Type B pancreatic cell (in vitro differentiated cells): ENCODE data around the gene GDE1. TPM values are rescaled to one million over a fixed set of nuclear protein-coding genes. Genes with fewer than 3 reads are reported as not detected.

Experiments used
- DNase-seq: peaks from one replicate; pipeline ENCODE4 v3.0.0; 2021; ENCODE audit warnings: mixed read lengths; ENCODE audit not compliant: unreplicated experiment; ENCODE audit errors: extremely low spot score
- H3K27ac Mint-ChIP-seq: 2 replicates; pipeline ENCODE4 v1.8.0; 2021; ENCODE audit warnings: mild to moderate bottlenecking, mixed read lengths
- H3K27me3 Mint-ChIP-seq: 2 replicates; pipeline ENCODE4 v1.8.0; 2021; ENCODE audit warnings: mixed read lengths
- H3K36me3 Mint-ChIP-seq: 2 replicates; pipeline ENCODE4 v1.8.0; 2021; ENCODE audit warnings: mixed read lengths
- H3K4me1 Mint-ChIP-seq: one replicate; pipeline ENCODE4 v1.8.0; 2021; ENCODE audit warnings: mixed read lengths; ENCODE audit not compliant: unreplicated experiment
- H3K4me3 Mint-ChIP-seq: 2 replicates; pipeline ENCODE4 v1.8.0; 2021; ENCODE audit warnings: mild to moderate bottlenecking, mixed read lengths
- H3K9me3 Mint-ChIP-seq: 2 replicates; pipeline ENCODE4 v1.8.0; 2021; ENCODE audit warnings: mixed read lengths
- total RNA-seq: library from RNA; stranded (reverse); gene quantifications from 2 replicates; pipeline ENCODE4 v1.2.1, GENCODE V29; 2021; ENCODE audit warnings: low replicate concordance
- TF ChIP-seq, protein P1 (sequence below): fragments of 200-600 bp; sonication (generic); conservative IDR thresholded peaks from 2 replicates; pipeline ENCODE4 v1.5.0; 2021; ENCODE audit warnings: antibody characterized with exemption, mild to moderate bottlenecking

GDE1 gene
- total RNA-seq, 1 donor from 2014 or later = 66.7 TPM

- TF ChIP-seq, protein P1, sequence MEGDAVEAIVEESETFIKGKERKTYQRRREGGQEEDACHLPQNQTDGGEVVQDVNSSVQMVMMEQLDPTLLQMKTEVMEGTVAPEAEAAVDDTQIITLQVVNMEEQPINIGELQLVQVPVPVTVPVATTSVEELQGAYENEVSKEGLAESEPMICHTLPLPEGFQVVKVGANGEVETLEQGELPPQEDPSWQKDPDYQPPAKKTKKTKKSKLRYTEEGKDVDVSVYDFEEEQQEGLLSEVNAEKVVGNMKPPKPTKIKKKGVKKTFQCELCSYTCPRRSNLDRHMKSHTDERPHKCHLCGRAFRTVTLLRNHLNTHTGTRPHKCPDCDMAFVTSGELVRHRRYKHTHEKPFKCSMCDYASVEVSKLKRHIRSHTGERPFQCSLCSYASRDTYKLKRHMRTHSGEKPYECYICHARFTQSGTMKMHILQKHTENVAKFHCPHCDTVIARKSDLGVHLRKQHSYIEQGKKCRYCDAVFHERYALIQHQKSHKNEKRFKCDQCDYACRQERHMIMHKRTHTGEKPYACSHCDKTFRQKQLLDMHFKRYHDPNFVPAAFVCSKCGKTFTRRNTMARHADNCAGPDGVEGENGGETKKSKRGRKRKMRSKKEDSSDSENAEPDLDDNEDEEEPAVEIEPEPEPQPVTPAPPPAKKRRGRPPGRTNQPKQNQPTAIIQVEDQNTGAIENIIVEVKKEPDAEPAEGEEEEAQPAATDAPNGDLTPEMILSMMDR = no peak
- Mint-ChIP-seq H3K27me3 (no peaks in the 10 kb centered on the region), H3K4me3 (no peak overlapping the region), H3K9me3 (peaks cover 5% of the 10 kb centered on the region), H3K4me1 (no peaks in the 10 kb centered on the region), H3K36me3 (no peaks in the 10 kb centered on the region), H3K27ac (no peak overlapping the region)
- no peak for DNase-seq
These were observed 49.4 kb downstream of the GDE1 start for GRCh38 chr16:19472482-19472881.

DNA sequence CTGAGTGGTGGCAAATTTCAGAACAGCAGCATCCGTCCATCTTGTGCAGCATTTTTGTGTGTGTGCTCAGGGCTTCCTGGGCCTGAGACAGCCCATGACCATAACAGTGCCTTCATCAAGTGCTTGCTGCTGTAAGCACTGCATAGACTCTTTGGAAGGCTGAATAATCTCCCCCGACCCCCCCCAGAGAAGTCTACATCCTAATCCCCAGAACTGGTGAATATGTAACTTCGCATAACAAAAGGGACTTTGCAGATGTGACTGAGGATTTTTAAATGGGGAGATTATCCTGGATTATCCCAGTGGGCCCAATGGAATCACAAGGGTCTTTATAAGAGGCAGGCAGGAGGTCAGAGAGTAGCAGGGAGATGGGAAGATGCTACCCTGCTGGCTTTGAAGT is 53.6 kb downstream of the GDE1 start:
- no peak overlapping the region for H3K4me3 Mint-ChIP-seq
- no peaks in the 10 kb centered on the region for H3K27me3 Mint-ChIP-seq
- H3K4me1 Mint-ChIP-seq = no peaks in the 10 kb centered on the region
- peaks cover 5% of the 10 kb centered on the region for H3K9me3 Mint-ChIP-seq
- no peaks in the 10 kb centered on the region for H3K36me3 Mint-ChIP-seq
- TF ChIP-seq, protein P1 = no peak
- no peak overlapping the region for H3K27ac Mint-ChIP-seq
- DNase-seq = no peak

DNA sequence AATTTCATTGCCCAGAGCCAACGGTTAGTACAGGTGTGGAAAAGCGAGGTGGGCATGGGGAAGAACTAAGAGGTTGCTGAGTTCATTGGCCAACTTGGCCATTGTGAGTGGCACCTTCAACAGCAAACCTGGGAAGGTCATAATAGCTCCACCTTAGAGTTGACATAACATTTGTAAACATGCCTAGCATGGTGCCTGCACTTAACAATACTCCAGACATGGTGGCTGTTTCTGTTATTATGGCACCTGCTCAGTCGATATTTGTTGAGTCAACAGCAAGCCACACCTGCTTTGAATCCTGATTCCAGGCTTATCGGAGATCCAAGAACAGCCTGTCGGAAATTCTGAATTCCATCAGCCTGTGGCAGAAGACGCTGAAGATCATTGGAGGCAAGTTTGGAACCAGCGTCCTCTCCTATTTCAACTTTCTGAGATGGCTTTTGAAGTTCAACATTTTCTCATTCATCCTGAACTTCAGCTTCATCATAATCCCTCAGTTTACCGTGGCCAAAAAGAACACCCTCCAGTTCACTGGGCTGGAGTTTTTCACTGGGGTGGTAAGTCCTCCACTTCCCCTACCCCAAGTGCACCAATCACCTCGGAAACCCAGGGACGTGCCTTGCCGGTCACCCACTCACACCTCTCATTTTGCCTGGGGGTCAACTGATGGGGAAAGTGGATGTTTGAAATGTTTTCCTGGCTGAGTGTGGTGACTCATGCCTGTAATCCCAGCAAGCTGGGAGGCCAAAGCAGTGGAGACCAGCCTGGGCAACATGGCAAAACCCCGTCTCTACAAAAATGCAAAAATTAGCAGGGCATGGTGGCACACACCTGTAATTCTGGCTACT is 58.2 kb downstream of the GDE1 start:
- H3K27ac Mint-ChIP-seq = no peak overlapping the region

GRCh38 chr16:19460397-19460796 is 61.5 kb downstream of the GDE1 start:
- Mint-ChIP-seq H3K27ac (no peak overlapping the region), H3K27me3 (no peaks in the 10 kb centered on the region), H3K4me1 (no peaks in the 10 kb centered on the region), H3K36me3 (peaks cover 3% of the 10 kb centered on the region), H3K4me3 (no peak overlapping the region), H3K9me3 (no peaks in the 10 kb centered on the region)
- TF ChIP-seq, protein P1 = no peak
- DNase-seq = no peak

More for the DNA sequence above, 58.2 kb downstream of the GDE1 start:
- TF ChIP-seq, protein P1 = no peak
- Mint-ChIP-seq H3K27me3 (no peaks in the 10 kb centered on the region), H3K4me1 (no peaks in the 10 kb centered on the region), H3K9me3 (peaks cover 5% of the 10 kb centered on the region), H3K36me3 (peaks cover 3% of the 10 kb centered on the region), H3K4me3 (no peak overlapping the region)
- DNase-seq = no peak

DNA sequence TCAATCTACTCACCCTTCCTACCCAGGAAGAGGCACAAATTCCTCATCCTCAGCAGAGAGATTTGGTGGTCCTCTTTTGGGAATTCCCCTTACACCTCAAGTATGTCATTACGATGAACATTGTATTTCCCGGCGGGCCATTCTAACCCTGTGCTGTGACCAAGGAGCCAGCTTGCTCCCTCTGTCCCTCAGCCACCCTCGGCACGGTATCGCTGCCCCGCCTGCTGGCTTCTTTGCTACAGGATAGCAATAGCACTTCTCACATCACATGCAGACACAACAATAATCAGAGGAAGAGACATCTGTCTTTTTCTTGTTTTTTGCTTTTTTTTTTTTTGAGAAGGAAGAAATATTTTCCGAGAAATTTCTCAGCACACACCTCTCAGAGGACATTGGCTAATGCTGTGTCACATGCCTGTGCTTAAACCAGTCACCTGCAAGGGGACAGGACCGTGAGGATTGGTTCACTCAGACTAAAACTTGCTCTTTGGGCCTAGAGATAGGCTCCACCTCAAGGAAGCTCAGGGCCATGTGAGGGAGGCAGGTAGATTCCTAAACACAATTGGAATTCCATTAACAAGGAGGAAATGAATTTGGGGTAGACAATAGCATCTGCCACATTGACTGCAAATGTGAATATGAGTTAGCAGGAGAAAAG is 63.0 kb downstream of the GDE1 start:
- no peak overlapping the region for H3K4me3 Mint-ChIP-seq
- H3K4me1 Mint-ChIP-seq = no peaks in the 10 kb centered on the region
- H3K27me3 Mint-ChIP-seq = no peaks in the 10 kb centered on the region
- no peaks in the 10 kb centered on the region for H3K9me3 Mint-ChIP-seq
- DNase-seq = no peak
- TF ChIP-seq, protein P1 = no peak
- no peak overlapping the region for H3K27ac Mint-ChIP-seq
- peaks cover 3% of the 10 kb centered on the region for H3K36me3 Mint-ChIP-seq

Other genes starting within 250 kb of the GDE1 start
- gene CLEC19A, start 236.4 kb downstream of the GDE1 start, total RNA-seq = not detected in 2 replicates
- gene TMC5, start 104.2 kb downstream of the GDE1 start, total RNA-seq = 9.1 and 22.1 TPM in 2 replicates
- gene CCP110, start 1.8 kb upstream of the GDE1 start, total RNA-seq = 14.7 and 29.1 TPM in 2 replicates
- 59.1 and 62.0 TPM in 2 replicates for gene VPS35L, start 33.6 kb upstream of the GDE1 start, total RNA-seq
- gene KNOP1, start 196.1 kb upstream of the GDE1 start, total RNA-seq = 44.1 and 54.9 TPM in 2 replicates
- 11.8 and 23.0 TPM in 2 replicates for gene IQCK, start 196.2 kb upstream of the GDE1 start, total RNA-seq